ENCODE results near the gene PLCB1.

DNA sequence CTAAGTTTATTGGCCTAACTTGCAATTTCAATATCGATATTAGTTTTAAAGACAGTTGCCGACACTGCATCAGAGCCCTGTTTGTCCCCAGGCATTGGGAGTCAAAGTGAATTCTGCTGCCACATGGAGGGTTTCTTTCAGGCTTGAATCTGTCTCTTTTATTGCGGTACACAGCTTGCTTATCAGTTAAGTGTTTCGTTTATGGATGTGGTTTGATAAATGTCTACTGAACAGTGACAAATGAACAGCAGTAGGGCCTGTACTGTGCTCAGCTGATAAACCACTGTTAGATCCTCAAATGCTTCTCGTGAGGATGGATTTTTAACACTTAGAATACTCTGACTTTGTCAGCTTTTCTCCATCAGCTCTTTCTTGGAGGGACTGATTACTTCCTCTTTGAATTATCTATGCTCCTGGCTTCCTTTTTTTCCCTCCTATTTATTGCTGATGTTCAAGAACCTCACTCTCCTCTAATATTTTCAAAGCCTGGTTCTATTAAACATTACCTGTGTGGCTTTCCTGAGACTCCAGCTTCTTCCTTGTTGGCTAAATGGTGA is 240.8 kb downstream of the PLCB1 start:
- TF ChIP-seq POLR2A (IDR thresholded peaks at IDR 0.05) (no peak), CTCF (IDR thresholded peaks at IDR 0.05) (no peak), POLR2AphosphoS5 (IDR thresholded peaks at IDR 0.05) (no peak)

Measured in breast epithelium (tissue), 3 donors.